ENCODE measurements around the gene ANKS6.
A peak's percentile ranks its signal among the peaks of the same experiment; 100 is the strongest.

The ANKS6 gene

DNA sequence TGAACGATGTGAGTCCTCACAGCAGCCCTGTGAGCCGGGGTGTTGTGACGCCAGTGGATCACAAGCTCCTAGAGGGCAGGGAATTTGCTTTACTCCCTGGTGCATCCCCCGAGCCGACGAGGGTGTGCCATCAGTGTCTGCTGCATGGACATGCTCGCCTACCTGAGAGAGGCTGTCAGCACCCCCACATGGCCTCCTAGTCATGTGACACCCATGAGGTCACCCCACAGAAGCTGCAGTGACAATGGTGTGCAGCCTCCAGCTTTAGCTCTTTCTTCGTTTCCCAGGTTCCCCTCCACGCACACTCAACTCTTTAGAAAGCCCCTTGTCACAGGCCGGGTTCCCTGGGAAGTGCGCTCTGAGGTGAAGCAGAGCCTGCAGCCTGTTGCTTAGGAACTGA lies 67.9 kb downstream of the ANKS6 start:
- DNase-seq: no peak

GRCh38 chr9:98727428-98727827 lies 68.9 kb downstream of the ANKS6 start:
- DNase-seq: no peak

- DNase-seq: no peak
Observed at GRCh38 chr9:98726735-98727134, 69.6 kb downstream of the ANKS6 start.

DNA sequence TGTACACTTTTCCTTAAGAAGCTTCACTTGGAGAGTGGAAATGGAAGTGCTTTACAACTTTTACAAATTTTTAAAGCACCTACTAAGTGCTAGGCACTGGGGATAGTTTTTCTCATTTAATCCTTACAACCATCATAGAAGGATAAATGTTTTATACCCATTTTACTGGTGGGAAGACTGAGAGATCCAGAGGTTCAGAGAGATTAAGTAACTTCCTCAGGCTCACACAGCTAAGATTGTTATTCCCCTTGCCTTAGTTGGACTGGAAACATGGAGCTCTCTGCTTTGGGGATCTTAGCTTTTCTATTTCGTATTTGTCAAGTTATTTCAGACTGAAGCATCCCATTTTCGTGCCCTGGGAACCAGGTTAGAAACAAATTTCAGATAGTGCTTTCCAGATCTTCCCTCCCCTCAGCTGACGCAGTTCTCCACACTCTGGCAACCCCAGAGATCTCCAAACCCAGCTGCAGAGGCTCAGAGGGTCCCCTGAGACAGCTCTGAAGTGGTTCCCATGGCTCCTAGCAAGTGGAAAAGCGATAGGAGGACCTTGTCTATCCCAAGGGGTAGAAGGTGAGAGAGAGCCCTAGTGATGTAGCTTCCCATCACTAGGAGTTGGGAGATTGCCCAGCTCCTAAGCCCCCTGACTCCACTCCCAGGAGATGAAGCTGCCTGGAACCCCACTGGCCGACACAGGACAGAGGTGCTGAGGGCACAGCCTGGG lies 71.4 kb downstream of the ANKS6 start:
- no peak for DNase-seq

DNA sequence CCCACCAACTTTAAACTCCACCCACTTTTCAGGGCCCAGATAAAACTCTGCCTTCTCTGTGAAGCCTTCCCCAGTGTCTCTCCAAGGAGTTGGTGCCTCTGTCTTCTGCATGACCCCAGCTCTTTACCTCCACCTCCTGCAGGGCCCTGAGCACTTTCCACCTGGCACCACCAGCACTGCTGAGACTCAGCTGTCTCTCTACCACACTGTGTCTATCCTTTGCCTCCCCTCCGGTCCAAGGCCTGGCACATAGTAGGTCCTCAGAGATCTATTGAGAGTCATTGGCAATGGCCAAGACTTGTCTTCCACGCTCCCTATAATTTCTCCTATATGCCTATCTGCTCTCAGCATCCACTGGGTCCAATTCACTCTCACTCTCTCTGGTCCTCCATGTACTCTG lies 74.7 kb downstream of the ANKS6 start:
- no peak for DNase-seq

- no peak for DNase-seq
Observed at GRCh38 chr9:98720402-98720801, 76.0 kb downstream of the ANKS6 start.

DNA sequence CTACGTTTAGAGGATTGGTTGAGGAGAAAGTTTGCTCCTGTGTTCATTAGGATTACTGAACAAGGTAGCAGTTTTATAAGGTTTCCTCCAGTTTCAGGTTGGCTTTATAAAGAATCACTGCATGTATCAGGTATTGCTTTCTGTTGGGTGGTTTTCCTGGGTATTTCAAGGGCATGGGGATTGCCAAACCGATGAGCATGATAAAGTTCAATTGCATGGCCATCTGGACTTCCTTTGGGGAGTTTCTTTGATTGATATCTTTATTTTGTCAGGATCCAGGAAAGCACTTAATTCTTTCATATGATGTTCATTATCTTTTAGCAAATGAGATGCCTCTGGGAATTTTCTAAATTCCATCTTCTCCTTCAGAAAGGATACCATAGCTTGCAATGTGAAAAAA lies 77.3 kb downstream of the ANKS6 start:
- DNase-seq: no peak

GRCh38 chr9:98714833-98715232 lies 81.5 kb downstream of the ANKS6 start:
- DNase-seq: no peak

DNA sequence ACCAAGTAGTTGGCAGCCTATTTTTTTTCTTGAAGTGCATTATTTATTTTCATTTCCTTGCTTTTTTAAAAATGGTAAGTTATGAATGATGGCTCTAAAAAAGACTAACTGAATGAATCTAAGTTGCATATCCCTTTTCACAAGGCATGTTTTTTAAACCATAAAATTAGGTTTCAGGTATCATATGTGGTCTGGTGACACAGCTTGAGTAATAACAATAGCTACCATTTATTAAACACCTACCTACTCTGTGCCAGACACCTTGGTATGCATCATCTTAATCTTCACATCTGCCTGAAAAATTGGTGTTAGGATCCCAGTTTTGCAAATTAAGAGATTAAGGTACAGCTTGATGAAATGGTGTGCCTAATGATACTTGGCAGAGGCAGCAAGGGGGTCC lies 83.4 kb downstream of the ANKS6 start:
- no peak for DNase-seq

DNA sequence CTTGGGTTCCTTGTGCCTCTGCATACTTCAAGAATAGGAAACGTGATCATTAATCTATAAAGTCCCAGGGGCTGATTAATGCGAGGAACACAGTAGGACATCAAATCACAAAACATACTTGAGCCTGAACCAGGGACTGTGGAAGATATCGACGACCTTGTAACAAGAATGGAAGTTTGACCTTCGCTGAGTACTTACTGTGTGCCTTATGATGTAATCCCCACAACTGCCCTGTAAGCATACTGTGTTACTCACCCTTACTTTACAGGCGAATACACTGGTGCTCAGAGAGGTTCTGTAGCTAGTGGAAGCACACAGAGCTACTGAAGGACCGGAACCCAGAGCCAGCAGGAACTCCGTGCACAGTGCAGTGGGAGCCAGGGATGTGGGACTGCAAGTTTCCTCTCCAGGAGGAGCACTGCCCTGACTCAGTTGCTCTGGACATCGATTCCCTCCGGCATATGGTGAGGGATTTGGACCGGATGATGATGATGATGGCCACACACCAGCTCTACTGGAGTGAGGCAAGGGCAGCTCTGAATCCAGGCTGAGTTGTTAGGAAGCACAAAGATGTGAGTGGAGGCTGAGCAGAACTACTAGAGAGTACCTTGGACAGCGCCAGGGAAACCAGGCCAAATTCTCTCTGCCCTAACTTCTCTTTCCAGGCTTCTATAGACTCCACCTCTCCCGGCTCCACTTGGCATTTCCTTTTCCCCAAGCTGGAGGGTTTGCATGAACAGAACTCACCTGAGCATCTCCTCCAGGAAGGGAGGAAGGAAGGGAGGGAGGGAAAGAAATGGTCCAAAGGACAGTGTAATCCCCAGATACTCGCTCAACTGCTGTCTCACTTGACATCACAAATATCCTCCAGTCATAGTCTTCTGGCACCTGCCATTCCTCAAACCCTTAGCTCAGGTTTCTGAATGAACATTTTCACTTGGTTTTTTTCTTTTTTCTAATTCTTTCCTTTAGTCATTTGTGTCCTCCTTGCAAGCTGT lies 86.1 kb downstream of the ANKS6 start:
- DNase-seq: no peak

DNA sequence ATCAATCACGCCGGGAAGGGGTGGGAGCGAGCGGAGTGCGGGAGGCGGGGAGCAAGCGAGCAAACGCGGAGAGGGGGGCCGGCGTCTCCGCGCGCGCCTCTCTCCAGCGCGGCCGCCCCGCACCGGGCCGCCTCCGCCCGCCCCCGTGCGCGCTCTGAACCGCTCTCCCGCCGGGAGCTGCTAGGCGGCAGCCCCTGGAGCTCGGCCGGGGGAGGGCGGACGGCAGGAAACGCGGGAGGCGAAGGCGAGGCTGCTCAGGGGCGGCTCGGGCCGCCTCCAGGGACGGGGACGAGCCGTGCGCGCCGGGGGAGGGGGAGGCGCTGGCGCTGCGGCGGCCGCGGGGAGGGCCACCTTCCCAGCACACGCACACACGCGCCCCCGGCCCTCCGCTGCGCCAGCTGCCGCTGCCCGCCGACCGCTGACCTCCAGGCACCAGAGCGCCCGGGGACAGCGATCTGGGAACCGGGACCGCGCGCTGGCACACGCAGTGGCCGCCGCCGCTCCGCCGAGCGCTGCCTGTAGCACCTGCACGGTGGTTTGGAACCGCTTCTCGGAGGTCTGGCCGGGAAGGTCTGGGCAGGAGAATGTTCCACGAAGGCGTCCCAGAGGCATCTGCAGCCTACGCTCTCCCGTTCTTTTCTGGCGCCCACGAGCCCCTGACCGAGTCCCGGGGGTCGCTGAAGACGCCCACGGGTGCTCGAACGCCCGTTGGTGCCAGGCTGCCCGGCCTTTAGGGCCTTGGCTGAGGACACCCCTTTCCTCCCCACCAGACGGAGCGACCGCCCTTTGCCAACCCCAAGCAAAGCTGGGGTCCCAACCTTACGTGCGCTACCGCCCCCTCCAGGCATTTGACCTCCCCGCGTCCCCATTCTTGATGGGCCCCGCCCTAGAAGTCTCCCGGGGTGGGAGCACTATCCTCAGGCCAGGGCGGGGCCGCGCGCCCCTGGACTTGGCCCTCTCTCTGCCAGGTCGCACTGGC lies 87.1 kb downstream of the ANKS6 start, which contains the start of gene GABBR2:
TSS of gene GABBR2 (minus strand) at position 3 of the 979 bp plus-strand sequence. CDS start 198 bp downstream, outside the sequence.
- DNase-seq: peak; percentile 54

- no peak for DNase-seq
Observed at GRCh38 chr9:98708103-98708932, 88.0 kb downstream of the ANKS6 start.

DNA sequence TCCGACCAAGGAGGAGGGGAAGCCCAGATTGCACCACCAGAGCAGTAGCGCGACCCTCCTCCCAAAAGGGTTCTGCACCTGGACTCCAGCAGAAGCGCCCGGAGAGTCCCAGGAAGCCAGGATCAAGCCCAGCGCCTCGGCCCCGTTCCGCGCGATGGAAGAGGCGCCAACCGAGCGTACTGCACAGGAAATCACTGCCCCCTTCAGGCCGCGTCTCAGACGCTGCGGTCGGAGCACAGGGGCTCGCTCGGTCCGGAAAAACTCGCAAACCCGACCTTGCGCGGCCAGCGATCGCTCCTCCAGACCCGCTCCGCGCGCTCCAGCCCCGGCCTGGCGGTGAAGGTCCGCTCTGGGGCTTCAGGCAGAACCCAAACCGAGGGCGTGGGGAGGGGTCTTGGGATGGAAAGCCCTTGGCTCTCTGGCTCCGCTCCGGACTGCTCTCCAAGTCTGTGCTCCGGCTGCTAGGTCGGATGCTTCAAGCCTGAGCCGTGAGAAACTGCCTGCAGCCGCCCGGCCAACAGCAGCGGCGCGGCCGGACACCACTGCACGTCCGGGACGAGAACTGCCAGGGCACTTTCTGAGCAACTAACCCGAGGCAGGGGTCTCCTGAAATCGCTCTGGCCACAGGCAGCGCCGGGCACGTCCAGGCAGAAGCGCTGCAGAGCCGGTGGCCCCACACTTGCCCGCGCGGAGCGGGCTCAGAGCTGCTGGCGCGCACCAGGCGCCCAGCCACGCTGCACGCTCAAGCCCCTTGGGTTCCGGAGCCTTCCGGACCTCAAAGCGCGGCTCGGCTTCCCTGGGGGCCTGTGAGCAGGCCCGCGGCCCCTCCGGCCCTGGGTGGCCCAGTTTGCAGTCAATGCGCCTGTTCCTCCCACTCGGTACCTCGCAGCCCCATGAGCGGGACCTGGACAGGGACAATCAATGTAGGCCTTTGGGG lies 88.9 kb downstream of the ANKS6 start:
- peak; percentile 70 for DNase-seq

GRCh38 chr9:98706651-98707165 lies 89.6 kb downstream of the ANKS6 start:
- peak; percentile 23 for DNase-seq

- no peak for DNase-seq
Observed at GRCh38 chr9:98702835-98703380, 93.4 kb downstream of the ANKS6 start.

DNA sequence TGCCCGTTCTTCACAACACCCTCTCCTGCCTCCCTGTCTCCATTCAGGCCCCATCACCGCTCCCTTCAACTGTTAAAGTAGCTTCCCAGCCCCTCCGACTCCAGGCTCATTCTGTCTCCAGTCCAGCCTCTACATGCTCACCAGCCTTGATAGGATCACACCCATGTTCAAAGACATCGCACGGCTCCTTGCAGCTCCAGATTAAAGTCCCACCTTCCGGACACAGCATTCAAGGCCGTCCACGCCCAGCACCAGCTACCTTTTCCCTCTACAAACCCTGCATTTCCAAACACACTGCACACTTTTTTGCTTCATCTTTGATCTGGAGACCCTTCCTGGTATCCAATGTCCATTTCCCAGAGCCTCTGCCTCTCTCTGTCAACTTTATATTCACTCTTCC lies 94.0 kb downstream of the ANKS6 start:
- DNase-seq: no peak

GRCh38 chr9:98701576-98701975 lies 94.8 kb downstream of the ANKS6 start:
- no peak for DNase-seq

- DNase-seq: no peak
Observed at GRCh38 chr9:98700801-98701200, 95.6 kb downstream of the ANKS6 start.

DNA sequence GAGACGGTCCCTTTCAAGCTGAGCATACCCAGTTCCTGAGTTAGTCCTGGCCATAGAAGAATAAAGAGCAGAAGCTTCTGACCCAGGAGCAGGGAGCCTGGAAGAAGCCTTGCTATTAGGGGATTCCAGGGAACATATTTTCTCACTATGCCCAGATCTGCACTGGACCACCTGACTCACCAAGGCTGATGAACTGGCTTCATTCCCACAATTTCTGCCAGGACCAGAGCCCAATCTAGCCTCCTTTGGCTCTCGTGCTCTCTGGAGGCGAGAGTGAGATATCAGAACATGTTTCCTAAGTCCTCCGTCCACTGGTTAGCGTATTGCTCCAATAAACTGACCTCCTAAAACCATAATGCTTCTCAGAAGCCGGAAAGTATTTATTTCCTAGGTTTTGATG lies 97.5 kb downstream of the ANKS6 start:
- DNase-seq: no peak

DNA sequence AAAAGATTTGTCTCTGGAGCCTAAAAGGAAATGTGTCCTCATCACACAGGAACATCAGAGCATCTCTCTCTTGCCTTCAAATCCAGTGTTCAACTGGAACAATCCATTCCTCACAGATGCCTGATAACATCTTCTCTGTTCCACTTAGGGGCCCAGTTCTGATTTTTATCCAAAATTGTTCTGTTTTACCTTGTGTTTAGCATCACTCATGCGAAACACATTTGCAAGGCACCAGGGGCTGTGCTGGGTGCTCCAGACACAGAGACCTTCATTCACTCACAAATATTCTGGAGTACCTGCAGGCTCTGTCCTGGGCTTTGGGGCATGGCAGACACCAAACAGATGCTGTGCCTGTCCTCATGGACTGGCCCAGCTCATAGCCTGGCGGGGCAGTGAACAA lies 101.4 kb downstream of the ANKS6 start:
- DNase-seq: no peak
